NCI-H1694 (cell line): ENCODE measurements around the gene AKT2.

ENCODE experiments used
- DNase-seq: peaks from one replicate; lab custom pipeline; 2025; lab: John Stamatoyannopoulos, UW

AKT2 gene

DNA sequence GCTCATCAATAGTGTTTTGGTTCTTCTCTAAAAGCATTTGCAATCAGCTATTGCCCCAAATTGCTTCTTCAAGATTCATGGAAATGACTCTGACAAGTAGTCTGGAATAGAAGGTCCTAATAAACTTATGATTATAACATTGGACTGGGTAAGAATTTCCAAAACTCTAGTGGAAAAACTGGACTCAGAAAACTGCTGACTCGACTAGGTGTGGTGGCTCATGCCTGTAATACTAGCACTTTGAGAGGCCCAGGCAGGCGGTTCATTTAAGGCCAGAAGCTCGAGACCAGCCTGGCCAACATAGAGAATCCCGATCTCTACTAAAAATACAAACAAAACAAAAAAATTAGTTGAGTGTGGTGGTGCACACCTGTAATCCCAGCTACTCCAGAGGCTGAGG lies 15.5 kb upstream of the AKT2 start:
- no peak for DNase-seq

- no peak for DNase-seq
Observed at GRCh38 chr19:40298026-40298425, 12.9 kb upstream of the AKT2 start.

GRCh38 chr19:40294560-40294959 lies 9.4 kb upstream of the AKT2 start:
- DNase-seq, result no peak

- no peak for DNase-seq
Observed at GRCh38 chr19:40286971-40287421, 1.9 kb upstream of the AKT2 start.

DNA sequence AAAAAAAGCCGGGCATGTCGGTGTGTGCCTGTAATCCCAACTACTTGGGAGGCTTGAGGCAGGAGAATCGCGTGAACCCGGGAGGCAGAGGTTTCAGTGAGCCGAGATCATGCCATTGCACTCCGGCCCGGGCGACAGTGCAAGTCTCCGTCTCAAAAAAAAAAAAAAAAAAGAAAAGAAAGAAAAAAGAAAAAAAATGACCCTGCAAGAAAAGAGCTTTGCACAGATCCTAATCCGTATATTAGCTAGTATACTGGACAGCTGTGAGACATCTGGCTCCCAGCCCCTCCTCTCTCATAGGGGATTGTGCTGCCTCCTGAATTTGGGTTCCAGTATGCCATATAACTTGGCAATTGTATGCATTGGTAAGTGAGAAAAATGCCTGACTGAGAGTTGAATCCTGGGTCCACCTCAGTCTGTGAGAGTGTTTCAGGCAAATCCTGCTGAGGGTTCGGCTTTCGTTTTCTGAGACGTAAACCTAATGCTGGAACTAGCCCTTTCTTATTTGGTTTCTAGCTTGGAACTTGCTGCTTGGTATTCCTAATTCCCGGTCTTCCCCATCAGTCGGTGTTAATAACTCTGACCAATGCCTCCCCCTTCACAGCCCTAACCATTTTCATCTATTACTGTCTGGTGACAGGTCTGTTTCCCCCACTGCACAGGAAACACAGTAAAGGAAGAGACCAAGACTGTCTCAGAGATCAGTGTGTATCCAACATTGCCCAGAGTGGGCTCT lies 1.3 kb upstream of the AKT2 start:
- DNase-seq, result no peak

DNA sequence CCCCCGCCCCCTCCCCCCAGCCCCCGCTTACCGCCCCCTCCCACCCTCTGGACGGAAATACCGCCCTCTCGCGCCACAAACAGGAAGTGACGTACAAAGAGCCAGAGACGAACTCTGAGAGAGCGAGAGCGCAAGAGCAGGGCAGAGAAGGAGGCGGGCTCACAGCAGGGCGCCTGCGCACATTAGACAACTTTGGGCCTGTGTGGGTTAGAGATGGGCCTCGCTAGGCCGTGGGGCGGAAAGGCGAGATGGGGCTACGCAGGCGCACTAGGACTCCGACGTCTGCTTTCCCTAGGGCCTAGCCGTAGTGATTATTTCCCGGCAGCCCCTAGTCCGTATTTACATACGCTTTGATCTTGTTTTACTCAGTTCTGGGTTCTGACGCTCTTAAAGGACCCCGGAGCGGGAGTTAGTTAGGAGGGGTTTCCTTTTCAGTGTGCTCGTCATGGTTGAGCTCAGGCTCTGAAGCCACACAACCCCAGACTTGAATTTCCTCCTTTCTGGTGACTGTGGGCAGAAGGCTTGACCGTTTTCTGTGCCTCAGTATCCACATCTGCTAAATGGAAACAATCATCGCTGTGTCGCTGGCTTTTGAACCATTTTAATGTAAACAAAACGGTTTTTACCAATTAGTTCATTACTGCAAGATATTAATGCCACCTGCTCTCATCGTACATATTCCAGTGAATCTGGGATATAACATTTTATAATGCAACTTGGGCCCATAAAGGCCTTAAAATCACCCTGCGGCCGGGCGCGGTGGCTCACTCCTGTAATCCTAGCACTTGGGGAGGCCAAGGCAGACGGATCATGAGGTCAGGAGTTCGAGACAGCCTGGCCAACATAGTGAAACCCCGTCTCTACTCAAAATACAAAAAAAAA lies 449 bp upstream of the AKT2 start:
- DNase-seq, result peak; percentile 99

DNA sequence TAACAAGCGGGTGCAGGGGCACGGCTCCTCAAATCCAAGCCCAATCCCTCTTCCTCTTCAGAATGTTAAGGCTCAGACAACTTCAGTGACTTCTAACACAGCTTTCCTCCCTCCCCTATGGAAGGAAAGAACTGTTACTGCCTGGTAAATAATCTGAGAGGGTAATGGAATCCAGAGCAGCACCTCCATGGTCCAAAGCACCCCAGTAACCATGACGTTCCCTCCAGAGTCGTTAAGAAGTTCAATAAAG lies 969 bp downstream of the AKT2 start:
- no peak for DNase-seq

DNA sequence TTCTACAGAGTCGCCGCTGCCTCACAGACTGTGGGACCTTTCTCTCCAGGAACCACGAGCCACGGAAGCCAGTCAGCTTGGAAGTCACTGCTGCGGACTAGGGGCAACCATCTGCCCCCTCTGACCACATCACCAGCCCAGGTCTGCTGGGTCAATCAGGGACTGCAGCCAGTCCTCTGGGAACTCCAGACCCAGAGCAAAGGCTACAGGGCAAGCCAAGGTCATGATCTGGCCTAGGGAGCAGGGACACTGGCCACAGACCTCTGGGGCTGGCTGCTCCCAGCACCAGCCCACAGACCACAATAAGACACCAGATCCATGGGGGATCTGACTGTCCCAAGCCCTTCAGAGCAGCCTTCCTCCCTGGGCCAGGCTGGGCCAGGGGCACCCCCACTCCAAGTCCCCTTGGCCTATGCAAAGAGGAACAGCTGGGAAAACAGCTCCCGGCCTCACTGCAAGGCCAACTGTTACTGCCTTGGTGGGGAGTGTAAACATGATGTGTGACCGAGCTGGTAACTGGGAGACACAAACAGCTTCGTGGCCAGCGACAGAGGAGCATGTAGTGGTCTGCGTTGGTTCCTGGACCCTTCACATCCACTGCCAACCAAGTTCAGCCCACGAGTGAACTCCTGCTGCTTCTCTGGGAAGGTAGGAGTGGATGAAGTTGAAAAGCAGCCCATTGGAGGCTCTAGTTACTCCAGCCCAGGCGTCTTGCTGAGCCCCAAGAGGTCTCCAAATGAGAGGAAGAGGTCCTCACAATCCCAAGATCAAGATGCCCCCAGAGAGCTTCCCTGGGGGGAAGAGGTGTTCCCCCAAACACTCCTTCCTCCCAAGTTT lies 1.5 kb downstream of the AKT2 start:
- no peak for DNase-seq

- no peak for DNase-seq
Observed at GRCh38 chr19:40282920-40283319, 2.2 kb downstream of the AKT2 start.

DNA sequence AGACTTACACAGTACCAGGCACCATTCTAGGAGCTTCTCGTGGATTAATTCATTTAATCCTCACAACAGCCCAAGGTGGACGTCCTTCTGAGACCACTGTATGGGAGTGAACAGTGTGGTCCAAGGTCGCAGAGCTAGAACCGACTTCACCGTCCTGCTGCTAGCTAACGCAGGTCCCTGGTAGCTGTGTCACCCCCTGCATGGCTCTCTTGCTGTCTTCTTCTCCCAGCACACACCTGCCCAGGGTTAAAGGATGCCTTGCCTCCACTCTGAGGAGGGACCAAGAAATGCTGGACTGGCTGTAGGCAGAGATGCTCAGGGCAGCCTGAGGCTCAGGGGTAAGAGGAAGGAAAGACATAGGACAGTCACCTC lies 3.0 kb downstream of the AKT2 start:
- DNase-seq, result no peak

- no peak for DNase-seq
Observed at GRCh38 chr19:40281381-40282208, 3.5 kb downstream of the AKT2 start.

DNA sequence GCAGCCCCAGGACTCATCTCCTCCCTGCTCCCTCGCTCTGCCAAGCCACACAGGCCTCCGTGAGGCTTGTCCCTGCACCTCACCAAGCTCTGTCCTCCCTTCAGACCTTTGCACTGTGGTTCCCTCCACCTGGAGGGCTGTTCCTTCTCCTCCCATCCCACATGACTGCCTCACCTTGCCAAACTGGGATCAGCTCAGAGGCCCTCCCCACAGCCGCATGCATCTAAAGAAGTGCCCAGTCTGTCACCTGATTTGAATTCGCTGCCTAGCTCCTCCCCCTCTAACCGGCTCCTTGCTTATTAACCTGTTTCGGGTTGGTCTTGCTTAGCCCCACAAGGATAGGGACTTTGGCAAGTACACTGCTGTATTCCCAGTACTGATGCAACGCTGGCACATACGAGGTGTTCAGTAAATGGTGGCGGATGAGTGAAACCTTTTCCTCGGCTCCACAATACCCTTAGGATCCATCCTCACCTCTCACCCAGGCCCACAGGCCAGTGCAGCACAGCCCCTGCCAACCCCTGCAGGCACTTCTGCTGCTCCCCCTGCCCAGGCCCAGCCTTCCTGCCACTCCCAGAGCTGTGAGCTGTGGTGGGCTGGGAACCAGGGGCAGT lies 4.4 kb downstream of the AKT2 start:
- no peak for DNase-seq

- DNase-seq, result no peak
Observed at GRCh38 chr19:40279761-40280607, 5.2 kb downstream of the AKT2 start.

DNA sequence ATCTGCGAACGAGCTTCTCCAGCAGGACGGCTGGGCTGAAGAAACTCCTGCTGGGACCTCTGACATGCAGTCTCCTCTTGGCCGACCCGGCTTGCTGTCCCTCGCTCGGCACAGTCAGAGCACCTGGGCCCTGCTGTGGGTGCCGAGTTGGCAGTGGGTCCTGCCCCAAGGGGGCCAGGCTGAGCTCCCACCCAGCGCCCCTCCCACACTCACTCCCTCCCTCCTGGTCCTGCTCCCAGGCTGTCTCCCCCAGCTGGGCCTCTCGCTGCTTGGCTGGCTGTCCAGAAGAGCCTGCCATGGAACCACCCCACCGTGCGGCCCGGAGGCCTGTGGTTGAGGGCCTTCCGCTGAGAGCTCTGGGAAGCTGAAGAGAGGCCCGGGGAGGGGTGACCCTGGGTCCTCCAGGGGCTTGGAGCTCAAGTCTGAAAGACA lies 6.0 kb downstream of the AKT2 start:
- DNase-seq, result no peak

DNA sequence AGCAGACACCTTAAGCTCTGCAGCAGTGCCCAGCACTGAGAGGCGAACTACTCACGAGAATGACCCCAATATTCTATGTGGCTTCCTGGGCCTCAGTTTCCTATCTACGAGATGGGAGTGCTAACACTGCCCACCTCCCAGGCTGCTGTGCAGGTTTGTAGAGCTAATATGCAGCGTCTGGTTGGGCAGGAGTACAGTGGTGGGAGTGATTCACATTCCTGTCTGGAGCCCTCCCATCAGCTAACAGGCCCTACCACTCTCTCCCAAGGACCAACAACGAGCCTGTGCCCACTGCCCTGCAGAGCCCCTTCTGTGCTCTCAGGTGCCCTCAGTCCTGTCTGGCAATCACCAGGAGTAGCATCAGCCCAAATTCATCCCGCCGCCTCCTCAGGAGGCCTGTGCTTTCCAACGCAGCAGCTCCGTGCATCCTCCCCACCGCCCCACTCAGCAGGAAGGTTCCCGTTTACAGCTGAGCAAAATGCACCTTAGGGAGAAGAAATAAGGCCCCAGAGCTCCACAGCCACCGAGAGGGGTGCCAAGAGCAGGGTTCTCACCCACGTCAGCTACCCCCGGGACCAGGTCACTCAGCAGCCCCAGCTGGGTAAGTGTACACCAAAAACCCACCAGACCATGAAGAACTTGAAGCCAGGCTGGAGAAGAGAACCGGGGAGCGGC lies 6.6 kb downstream of the AKT2 start:
- no peak for DNase-seq

DNA sequence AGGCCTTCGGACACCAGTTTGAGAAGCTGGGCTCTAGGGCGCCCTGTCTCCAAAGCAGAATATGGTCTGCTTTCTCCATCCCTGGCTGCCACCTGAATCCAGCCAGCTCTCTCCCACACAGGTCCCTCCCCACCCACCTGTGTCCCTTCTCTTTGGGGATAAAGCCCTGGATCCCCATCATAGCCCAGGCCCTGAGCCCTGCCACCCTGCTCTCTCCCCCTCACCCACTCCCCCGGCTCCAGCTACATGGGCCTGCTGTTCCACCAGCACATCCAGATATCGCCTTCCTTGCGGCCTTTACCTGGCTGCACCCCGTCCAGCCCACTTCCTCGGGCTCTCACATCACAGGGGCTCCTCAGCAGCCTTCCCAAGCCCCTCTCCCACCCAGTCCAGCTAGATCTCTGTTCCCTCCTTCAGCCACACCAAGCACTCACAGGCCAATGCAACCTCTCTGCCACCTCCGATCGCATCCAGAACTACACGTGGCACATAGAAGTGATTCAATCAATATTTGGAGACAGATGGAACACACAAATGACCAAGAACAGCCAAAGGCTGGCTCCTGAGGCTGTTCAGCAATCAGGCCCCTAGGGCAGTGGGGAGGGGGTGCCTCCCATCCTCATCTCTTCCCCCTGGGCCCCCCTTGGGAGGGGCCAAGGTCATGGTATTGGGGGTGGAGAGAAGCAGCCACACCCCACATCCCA lies 7.6 kb downstream of the AKT2 start:
- DNase-seq, result no peak

DNA sequence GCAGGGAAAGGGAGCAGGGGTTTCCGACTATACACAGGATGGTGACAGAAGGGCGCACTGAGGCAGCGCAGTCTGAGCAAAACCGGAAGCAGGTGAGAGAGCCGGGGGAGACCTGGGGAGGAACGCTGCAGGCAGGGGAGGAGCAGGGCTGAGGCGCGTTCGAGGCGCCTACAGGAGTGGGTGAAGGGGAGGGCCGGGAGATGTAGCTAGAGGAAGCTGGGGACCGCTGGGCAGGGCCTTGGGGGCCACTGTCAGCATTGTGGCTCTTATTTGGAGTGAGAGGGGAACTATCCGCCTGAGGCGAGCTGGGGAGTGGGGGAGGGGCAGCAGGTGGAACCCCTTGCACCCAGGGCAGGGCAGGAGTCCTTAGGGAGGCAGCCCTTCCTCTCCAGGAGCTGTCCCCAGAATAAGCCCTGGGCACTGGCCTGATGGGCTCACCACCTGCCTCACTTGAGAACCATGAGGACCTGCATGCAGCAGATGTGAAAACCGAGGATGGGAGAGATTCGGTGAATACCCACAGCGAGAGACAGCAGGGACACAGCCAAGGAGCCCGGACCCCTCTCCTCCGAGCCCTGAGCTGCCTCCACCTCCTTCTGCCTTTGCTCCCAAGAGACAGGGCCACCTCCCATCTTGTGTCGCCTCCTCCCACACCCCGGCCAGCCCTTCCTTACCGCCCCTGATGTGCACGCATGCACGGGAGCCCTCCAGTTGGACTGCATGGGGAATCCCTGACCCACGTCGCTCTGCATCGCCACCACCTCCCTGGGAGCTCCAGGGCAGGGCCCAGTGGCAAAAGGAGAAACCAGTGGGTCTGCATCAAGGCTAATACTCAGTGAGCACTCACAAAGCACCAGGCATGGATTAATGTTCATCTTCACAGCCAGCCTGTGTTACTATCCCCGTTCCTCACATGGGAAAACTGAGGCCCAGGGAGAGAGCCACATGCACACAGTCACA lies 10.3 kb downstream of the AKT2 start:
- no peak for DNase-seq
